K562 (cell line): ENCODE results near the gene TANK. TPM values are rescaled to one million over a fixed set of nuclear protein-coding genes. Genes with fewer than 3 reads are reported as not detected.

Source experiments
- ATAC-seq: fragments of 200-7000 bp; cut with Tn5 transposase; 3 replicates; pipeline ENCODE4 v1.9.1; 2020; ENCODE audit warnings: moderate library complexity
- BruUV-seq: library from RNA; stranded (reverse); fragments of 400-500 nt; replicated peaks from 2 replicates; lab custom pipeline; 2021; lab: Mats Ljungman, UMichigan
- CTCF ChIA-PET: fragments of 300-600 bp; formaldehyde crosslinking; extraction: SDS; loops from one replicate; lab custom pipeline; 2021; ENCODE audit warnings: low intra/inter-chr PET ratio; lab: Yijun Ruan, JAX
- POLR2A ChIA-PET: fragments of 300-600, 350-650 bp; sonication (Branson Sonifier 250); formaldehyde crosslinking; extraction: SDS; loops from one replicate; lab custom pipeline; 2021; ENCODE audit warnings: antibody characterized with exemption, inconsistent platforms; lab: Yijun Ruan, JAX
- DNase-seq, 4 experiments: peaks; one replicate each; pipeline versions ENCODE4 v3.0.0 to v3.0.0-alpha.2; 2011 to 2018; ENCODE audit warnings: low spot score in 3 of 4, mixed read lengths in 3 of 4; ENCODE audit errors: extremely low read depth in 1 of 4
- FAIRE-seq: peaks from 2 replicates; lab custom pipeline; 2011; peaks lifted over from hg19 to GRCh38; lab: Jason Lieb, UNC
- H2AFZ ChIP-seq: 2 replicates; pipeline ENCODE4 v1.6.0; 2011; ENCODE audit warnings: low read depth, low read length, control low read depth, inconsistent platforms
- H3K27ac ChIP-seq: fragments of 200-600 bp; 3 replicates; pipeline ENCODE4 v1.8.0; 2011; ENCODE audit warnings: low read depth, mild to moderate bottlenecking, control low read depth, inconsistent platforms, low read length, moderate library complexity, mixed read lengths; ENCODE audit errors: extremely low read depth
- H3K27me3 ChIP-seq, 2 experiments: fragments of 300-600 bp in 1 of 2; 2 replicates in 1 of 2; 3 replicates in 1 of 2; pipeline versions ENCODE4 v1.6.0 to v1.8.0; 2011; ENCODE audit warnings: inconsistent platforms in 2 of 2, low read length in 2 of 2, mild to moderate bottlenecking in 1 of 2, mixed read lengths in 1 of 2, moderate library complexity in 1 of 2; ENCODE audit not compliant: control insufficient read depth in 2 of 2, insufficient read depth in 2 of 2
- H3K36me3 ChIP-seq: fragments of 300-600 bp; 3 replicates; pipeline ENCODE4 v1.8.0; 2011; ENCODE audit warnings: mild to moderate bottlenecking, low read length, inconsistent platforms; ENCODE audit not compliant: control insufficient read depth, insufficient read depth
- H3K4me1 ChIP-seq, 2 experiments: fragments of 200-600 bp in 1 of 2; replicated peaks in 1 of 2; 2 replicates in 1 of 2; 3 replicates in 1 of 2; pipeline versions ENCODE4 v1.5.1 to v1.8.0; 2011; ENCODE audit warnings: inconsistent platforms in 2 of 2, low read length in 2 of 2, mild to moderate bottlenecking in 1 of 2, mixed read lengths in 1 of 2, moderate library complexity in 1 of 2; ENCODE audit not compliant: control insufficient read depth in 2 of 2, insufficient read depth in 2 of 2
- H3K4me2 ChIP-seq: 2 replicates; pipeline ENCODE4 v1.6.1; 2011; ENCODE audit warnings: low read length, control low read depth, inconsistent platforms, mixed read lengths; ENCODE audit not compliant: insufficient read depth
- H3K4me3 ChIP-seq: fragments of 200-600 bp; sonication (generic), shearing (Covaris generic); 2 replicates; pipeline ENCODE4 v1.5.1; 2016; ENCODE audit warnings: control low read depth, inconsistent platforms
- H3K79me2 ChIP-seq: fragments of 200-600 bp; 3 replicates; pipeline ENCODE4 v1.8.0; 2011; ENCODE audit warnings: low read length, inconsistent platforms; ENCODE audit not compliant: control insufficient read depth, insufficient read depth
- H3K9ac ChIP-seq, 2 experiments: 2 replicates each; pipeline versions ENCODE4 v1.6.0 to v1.6.1; 2011; ENCODE audit warnings: low read depth in 2 of 2, low read length in 2 of 2, control low read depth in 1 of 2, inconsistent platforms in 1 of 2, mild to moderate bottlenecking in 1 of 2, mixed read lengths in 1 of 2; ENCODE audit not compliant: insufficient read depth in 1 of 2
- H3K9me1 ChIP-seq: one replicate; pipeline ENCODE4 v1.6.0; 2011; ENCODE audit warnings: inconsistent platforms, mild to moderate bottlenecking, low read length, moderate library complexity; ENCODE audit not compliant: control insufficient read depth, insufficient read depth
- H3K9me3 ChIP-seq: replicated peaks from 2 replicates; pipeline ENCODE4 v1.5.1; 2011; ENCODE audit warnings: low read depth, low read length, inconsistent platforms; ENCODE audit not compliant: control insufficient read depth, insufficient read depth
- H4K20me1 ChIP-seq: replicated peaks from 2 replicates; pipeline ENCODE4 v1.6.1; 2011; ENCODE audit warnings: low read length, inconsistent platforms, mixed read lengths; ENCODE audit not compliant: control insufficient read depth, insufficient read depth
- FOS ChIP-seq: IDR thresholded peaks from 3 replicates; pipeline ENCODE4 v1.6.1; 2011; ENCODE audit not compliant: insufficient read length; ENCODE audit errors: extremely low read depth
- FOXJ2 ChIP-seq: fragments of 200-800 bp; sonication (Bioruptor generic); IDR thresholded peaks from 2 replicates; pipeline ENCODE4 v1.6.1; 2016; ENCODE audit warnings: missing genetic modification characterization, missing compliant biosample characterization
- L3MBTL2 ChIP-seq: fragments of 450-650 bp; IDR thresholded peaks from 2 replicates; pipeline ENCODE4 v1.6.1; 2016; ENCODE audit warnings: mild to moderate bottlenecking, moderate library complexity
- MAFK ChIP-seq: IDR thresholded peaks from 2 replicates; pipeline ENCODE4 v1.6.1; 2011; ENCODE audit warnings: low read length, improper control_type of control experiment
- NRF1 ChIP-seq, 2 experiments: fragments of 450-650 bp; IDR thresholded peaks in 1 of 2; conservative IDR thresholded peaks in 1 of 2; 2 replicates each; pipeline ENCODE4 v1.6.1; 2014; ENCODE audit warnings: mild to moderate bottlenecking in 2 of 2
- POLR2AphosphoS5 ChIP-seq: IDR thresholded peaks from 2 replicates; pipeline ENCODE4 v1.6.1; 2011; ENCODE audit warnings: mild to moderate bottlenecking, low read depth, low read length, moderate library complexity; ENCODE audit not compliant: control insufficient read depth, insufficient read depth
- PYGO2 ChIP-seq: fragments of 450-650 bp; IDR thresholded peaks from 2 replicates; pipeline ENCODE4 v1.6.1; 2016; ENCODE audit warnings: mild to moderate bottlenecking, missing genetic modification characterization, moderate library complexity, missing compliant biosample characterization
- RBM22 ChIP-seq: fragments of 200-400 bp; formaldehyde crosslinking; IDR thresholded peaks from 2 replicates; pipeline ENCODE4 v1.6.1; 2018; ENCODE audit warnings: low read length, low read depth; ENCODE audit not compliant: poor library complexity, severe bottlenecking
- SIN3B ChIP-seq: fragments of 450-650 bp; IDR thresholded peaks from 2 replicates; pipeline ENCODE4 v1.6.1; 2017; ENCODE audit warnings: low read depth, mild to moderate bottlenecking, moderate library complexity
- TAF9B ChIP-seq: fragments of 450-650 bp; IDR thresholded peaks from 2 replicates; pipeline ENCODE4 v1.6.1; 2018; ENCODE audit warnings: mild to moderate bottlenecking; ENCODE audit not compliant: partially characterized antibody
- ZNF239 ChIP-seq: fragments of 250-450 bp; sonication (Bioruptor Pico); IDR thresholded peaks from 2 replicates; pipeline ENCODE4 v1.4.0; 2020; ENCODE audit warnings: mild to moderate bottlenecking
- ZNF408 ChIP-seq: fragments of 250-450 bp; sonication (Bioruptor Pico); IDR thresholded peaks from 2 replicates; pipeline ENCODE4 v1.4.0; 2020; ENCODE audit warnings: low read depth, mild to moderate bottlenecking, moderate library complexity
- ZNF655 ChIP-seq: fragments of 250-450 bp; sonication (Bioruptor Pico); IDR thresholded peaks from 2 replicates; pipeline ENCODE4 v1.5.0; 2021
- WGBS: fragments of 100-300 bp; shearing (Covaris generic); methylation state at CpG from one replicate; pipeline ENCODE4 v1.1.6; 2016; ENCODE audit warnings: low coverage, mixed read lengths; ENCODE audit not compliant: insufficient coverage; ENCODE audit errors: missing lambda C conversion rate; 5-methylcytosine and 5-hydroxymethylcytosine counted together
- in situ Hi-C: fragments of 300-500 bp; cut with MboI; formaldehyde crosslinking; loops from 4 replicates; pipeline ENCODE4 v1.15.0; 2018; ENCODE audit warnings: inconsistent platforms, mixed read lengths
- intact Hi-C: fragments of 100-400 bp; cut with micrococcal nuclease; formaldehyde crosslinking; loops from 2 replicates; pipeline ENCODE4 v1.14.2; 2022
- polyA plus RNA-seq, 8 experiments: library from polyadenylated mRNA; depleted of rRNA in 4 of 8; stranded (reverse) in 5 of 8; unstranded in 3 of 8; fragments of >200 nt; fragmentation: Nextera tagmentation in 2 of 8; fragmentation: Illumina TruSeq in 1 of 8; extraction: Ambion mirVana in 2 of 8; extraction: Trizol in 1 of 8; gene quantifications; 2 replicates each; pipeline versions ENCODE4 v1.2.1 to v1.2.3, GENCODE V29; 2011 to 2014; ENCODE audit warnings: inconsistent platforms in 1 of 8, missing spikeins in 1 of 8
- total RNA-seq, 7 experiments: library from RNA; depleted of rRNA in 6 of 7; stranded (reverse); fragments of >200 nt in 6 of 7; fragmentation: Illumina TruSeq in 2 of 7; extraction: Trizol in 2 of 7; gene quantifications; 2 replicates each; pipeline versions ENCODE4 v1.2.1 to v1.2.3, GENCODE V29; 2011 to 2021; ENCODE audit warnings: low replicate concordance in 1 of 7
- TF ChIP-seq, protein P1 (sequence below): fragments of 450-650 bp; IDR thresholded peaks from 2 replicates; pipeline ENCODE4 v1.6.1; 2016; ENCODE audit warnings: mild to moderate bottlenecking

The TANK gene
- total and polyA plus RNA-seq, 9 of the 15 experiments (the other 6 are each of a cell fraction or from before 2014, with no cell fraction given) = 43.0 to 91.5 (median 54.4) TPM

GRCh38 chr2:161131804-161132203, 28.4 kb upstream of the TANK start:
- no peak for FAIRE-seq
- ATAC-seq = no peak

More at GRCh38 chr2:161131804-161132203, 28.4 kb upstream of the TANK start:
- Histone ChIP-seq H3K4me3 (no peak overlapping the region), H3K36me3 (no peaks in the 10 kb centered on the region), H4K20me1 (no peaks in the 10 kb centered on the region), H3K9me1 (no peaks in the 10 kb centered on the region), H3K9ac (no peak overlapping the region), H3K27me3 (no peaks in the 10 kb centered on the region), H3K27ac (no peak overlapping the region), H2AFZ (no peak overlapping the region), H3K4me2 (no peak overlapping the region), H3K79me2 (no peaks in the 10 kb centered on the region), H3K4me1 (no peaks in the 10 kb centered on the region), H3K9me3 (no peaks in the 10 kb centered on the region)
- no peak for DNase-seq
- BruUV-seq = no TSS peak
- intact Hi-C loops = no loop called here
- TF ChIP-seq SIN3B (no peak), MAFK (no peak), FOS (no peak), FOXJ2 (no peak), ZNF655 (CRISPR knock-in tag) (no peak), NRF1 (conservative IDR thresholded peaks at IDR 0.05 in 1 of 2, IDR thresholded peaks at IDR 0.05 in 1 of 2) (no peak), ZNF408 (CRISPR knock-in tag) (no peak), PYGO2 (tag) (no peak), ZNF239 (CRISPR knock-in tag) (no peak), L3MBTL2 (no peak), RBM22 (no peak), TAF9B (no peak), POLR2AphosphoS5 (no peak)
- TF ChIP-seq, protein P1, sequence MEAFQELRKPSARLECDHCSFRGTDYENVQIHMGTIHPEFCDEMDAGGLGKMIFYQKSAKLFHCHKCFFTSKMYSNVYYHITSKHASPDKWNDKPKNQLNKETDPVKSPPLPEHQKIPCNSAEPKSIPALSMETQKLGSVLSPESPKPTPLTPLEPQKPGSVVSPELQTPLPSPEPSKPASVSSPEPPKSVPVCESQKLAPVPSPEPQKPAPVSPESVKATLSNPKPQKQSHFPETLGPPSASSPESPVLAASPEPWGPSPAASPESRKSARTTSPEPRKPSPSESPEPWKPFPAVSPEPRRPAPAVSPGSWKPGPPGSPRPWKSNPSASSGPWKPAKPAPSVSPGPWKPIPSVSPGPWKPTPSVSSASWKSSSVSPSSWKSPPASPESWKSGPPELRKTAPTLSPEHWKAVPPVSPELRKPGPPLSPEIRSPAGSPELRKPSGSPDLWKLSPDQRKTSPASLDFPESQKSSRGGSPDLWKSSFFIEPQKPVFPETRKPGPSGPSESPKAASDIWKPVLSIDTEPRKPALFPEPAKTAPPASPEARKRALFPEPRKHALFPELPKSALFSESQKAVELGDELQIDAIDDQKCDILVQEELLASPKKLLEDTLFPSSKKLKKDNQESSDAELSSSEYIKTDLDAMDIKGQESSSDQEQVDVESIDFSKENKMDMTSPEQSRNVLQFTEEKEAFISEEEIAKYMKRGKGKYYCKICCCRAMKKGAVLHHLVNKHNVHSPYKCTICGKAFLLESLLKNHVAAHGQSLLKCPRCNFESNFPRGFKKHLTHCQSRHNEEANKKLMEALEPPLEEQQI = no peak
- ChIA-PET POLR2A (interaction anchor here (0.6 kb wide), 1 partner anchor 115 kb away, joined by 4 read pairs; no protein-coding TSS in a partner anchor), CTCF (interaction anchor here (0.7 kb wide), 1 partner anchor 279 kb away, joined by 4 read pairs; no protein-coding TSS in a partner anchor)
- in situ Hi-C loops = no loop called here
- 33% methylated on average over 1 of the region's 1 CpG for WGBS
